GM12878 (cell line): ENCODE measurements around the gene AQP5. TPM values are rescaled to one million over a fixed set of nuclear protein-coding genes. Genes with fewer than 3 reads are reported as not detected.

Experiments used
- ATAC-seq: fragments of 200-7000 bp; cut with Tn5 transposase; 3 replicates; pipeline ENCODE4 v1.9.1; 2020; ENCODE audit warnings: mild to moderate bottlenecking, moderate library complexity
- BruUV-seq: library from RNA; stranded (reverse); fragments of 400-500 nt; replicated peaks from 2 replicates; lab custom pipeline; 2021; lab: Mats Ljungman, UMichigan
- CTCF ChIA-PET: fragments of 300-600 bp; sonication (Branson Sonifier 250); formaldehyde crosslinking; extraction: SDS; loops from one replicate; lab custom pipeline; 2021; ENCODE audit warnings: inconsistent platforms; lab: Yijun Ruan, JAX
- POLR2A ChIA-PET: fragments of 350-600 bp; formaldehyde crosslinking; extraction: SDS; loops from one replicate; lab custom pipeline; 2021; ENCODE audit warnings: inconsistent platforms; lab: Charles Lee
- RAD21 ChIA-PET: fragments of 300-600 bp; sonication (Branson Sonifier 250); formaldehyde crosslinking; loops from one replicate; lab custom pipeline; 2023; ENCODE audit warnings: antibody characterized with exemption; ENCODE audit not compliant: unreplicated experiment; lab: Charles Lee
- SMC1A ChIA-PET: fragments of 300-600 bp; sonication (Branson Sonifier 250); formaldehyde crosslinking; loops from one replicate; lab custom pipeline; 2023; ENCODE audit not compliant: unreplicated experiment, uncharacterized antibody; lab: Charles Lee
- DNase-seq: peaks from one replicate; pipeline ENCODE4 v3.0.0-alpha.2; 2011; ENCODE audit warnings: low read depth, low spot score
- FAIRE-seq: peaks from 3 replicates; lab custom pipeline; 2011; peaks lifted over from hg19 to GRCh38; lab: Jason Lieb, UNC
- H2AFZ ChIP-seq: 2 replicates; pipeline ENCODE4 v1.6.0; 2011; ENCODE audit warnings: low read depth, low read length, control low read depth; ENCODE audit not compliant: control insufficient read depth
- H3K27ac ChIP-seq: 2 replicates; pipeline ENCODE4 v1.5.1; 2011; ENCODE audit warnings: control low read depth; ENCODE audit not compliant: control insufficient read depth, insufficient read depth
- H3K27me3 ChIP-seq, 2 experiments: replicated peaks in 1 of 2; 2 replicates each; pipeline versions ENCODE4 v1.6.0 to v1.6.1; 2011; ENCODE audit warnings: low read length in 1 of 2; ENCODE audit not compliant: control insufficient read depth in 2 of 2, insufficient read depth in 2 of 2
- H3K36me3 ChIP-seq, 2 experiments: 2 replicates each; pipeline ENCODE4 v1.5.1; 2011; ENCODE audit warnings: low read length in 1 of 2; ENCODE audit not compliant: control insufficient read depth in 2 of 2, insufficient read depth in 2 of 2
- H3K4me1 ChIP-seq: 2 replicates; pipeline ENCODE4 v1.6.1; 2011; ENCODE audit warnings: mild to moderate bottlenecking, low read length, moderate library complexity, mixed read lengths; ENCODE audit not compliant: control insufficient read depth, insufficient read depth
- H3K4me2 ChIP-seq: 2 replicates; pipeline ENCODE4 v1.6.0; 2011; ENCODE audit warnings: control low read depth; ENCODE audit not compliant: control insufficient read depth, insufficient read depth
- H3K4me3 ChIP-seq: fragments of 200-600 bp; sonication (generic); 2 replicates; pipeline ENCODE4 v1.5.1; 2016
- H3K79me2 ChIP-seq: 2 replicates; pipeline ENCODE4 v1.6.0; 2011; ENCODE audit warnings: low read length; ENCODE audit not compliant: control insufficient read depth, insufficient read depth
- H3K9ac ChIP-seq: 2 replicates; pipeline ENCODE4 v1.8.0; 2011; ENCODE audit warnings: low read length, control low read depth, mixed read lengths; ENCODE audit not compliant: control insufficient read depth, insufficient read depth
- H3K9me3 ChIP-seq: replicated peaks from 3 replicates; pipeline ENCODE4 v1.5.1; 2011; ENCODE audit warnings: mild to moderate bottlenecking, low read length; ENCODE audit not compliant: control insufficient read depth, insufficient read depth
- H4K20me1 ChIP-seq: 2 replicates; pipeline ENCODE4 v1.6.0; 2011; ENCODE audit not compliant: control insufficient read depth, insufficient read depth
- BRCA1 ChIP-seq: IDR thresholded peaks from 2 replicates; pipeline ENCODE4 v1.6.1; 2011; ENCODE audit warnings: low read depth, low read length, improper control_type of control experiment
- ETV6 ChIP-seq, 2 experiments: fragments of 450-650 bp in 1 of 2; IDR thresholded peaks in 1 of 2; conservative IDR thresholded peaks in 1 of 2; 2 replicates each; pipeline ENCODE4 v1.6.1; 2014; ENCODE audit warnings: antibody characterized with exemption in 1 of 2, borderline replicate concordance in 1 of 2, low read depth in 1 of 2, mild to moderate bottlenecking in 1 of 2, moderate library complexity in 1 of 2
- JUNB ChIP-seq: IDR thresholded peaks from 2 replicates; pipeline ENCODE4 v1.6.1; 2016; ENCODE audit warnings: antibody characterized with exemption, mild to moderate bottlenecking
- JUND ChIP-seq: IDR thresholded peaks from 2 replicates; pipeline ENCODE4 v1.6.1; 2012; ENCODE audit warnings: low read depth, mild to moderate bottlenecking, low read length, improper control_type of control experiment, moderate library complexity
- LARP7 ChIP-seq: fragments of 450-650 bp; IDR thresholded peaks from 2 replicates; pipeline ENCODE4 v1.6.1; 2017; ENCODE audit warnings: mild to moderate bottlenecking
- RBBP5 ChIP-seq: fragments of 200-600 bp; sonication (generic); conservative IDR thresholded peaks from 2 replicates; pipeline ENCODE4 v1.6.1; 2016
- YBX1 ChIP-seq: fragments of 450-650 bp; IDR thresholded peaks from 2 replicates; pipeline ENCODE4 v1.6.1; 2016; ENCODE audit warnings: antibody characterized with exemption
- ZNF24 ChIP-seq: fragments of 450-650 bp; IDR thresholded peaks from 2 replicates; pipeline ENCODE4 v1.6.1; 2017; ENCODE audit warnings: antibody characterized with exemption, mild to moderate bottlenecking
- WGBS: methylation state at CpG from one replicate; pipeline ENCODE4 v1.1.6; 2016; ENCODE audit warnings: low lambda C conversion rate; ENCODE audit not compliant: insufficient replicate concordance, insufficient coverage; ENCODE audit errors: missing lambda C conversion rate; 5-methylcytosine and 5-hydroxymethylcytosine counted together
- in situ Hi-C: fragments of 300-500 bp; cut with MboI; formaldehyde crosslinking; loops from 9 replicates; pipeline ENCODE4 v1.14.3; 2018; ENCODE audit warnings: mixed read lengths
- intact Hi-C: fragments of 100-400 bp; cut with micrococcal nuclease; formaldehyde crosslinking; loops from one replicate; pipeline ENCODE4 v1.14.2; 2022; ENCODE audit not compliant: unreplicated experiment
- polyA plus RNA-seq, 11 experiments: library from polyadenylated mRNA; depleted of rRNA in 4 of 11; unstranded in 6 of 11; stranded (reverse) in 5 of 11; fragments of >200 nt; fragmentation: Nextera tagmentation in 4 of 11; fragmentation: Illumina TruSeq in 1 of 11; extraction: Ambion mirVana in 4 of 11; extraction: Trizol in 1 of 11; gene quantifications; 1 replicate in 1 of 11; 2 replicates in 10 of 11; pipeline versions ENCODE4 v1.2.1 to v1.2.3, GENCODE V29; 2011 to 2016; ENCODE audit warnings: inconsistent platforms in 2 of 11, missing spikeins in 2 of 11, low read depth in 1 of 11
- total RNA-seq, 4 experiments: library from RNA; depleted of rRNA in 3 of 4; stranded (reverse); fragments of >200 nt in 3 of 4; fragmentation: Illumina TruSeq in 1 of 4; extraction: Trizol in 1 of 4; gene quantifications; 2 replicates each; pipeline versions ENCODE4 v1.2.1 to v1.2.3, GENCODE V29; 2013 to 2021
- TF ChIP-seq, protein P1 (sequence below): IDR thresholded peaks from 2 replicates; pipeline ENCODE4 v1.6.1; 2011; ENCODE audit warnings: low read depth, mild to moderate bottlenecking, low read length, moderate library complexity, borderline replicate concordance; ENCODE audit errors: extremely low read depth
- TF ChIP-seq, protein P2 (sequence below): fragments of 450-650 bp; IDR thresholded peaks from 2 replicates; pipeline ENCODE4 v1.6.1; 2018; ENCODE audit warnings: borderline replicate concordance, mild to moderate bottlenecking; ENCODE audit not compliant: partially characterized antibody

Gene AQP5
- total and polyA plus RNA-seq, 10 of the 15 experiments (the other 5 are each of a cell fraction or from before 2014, with no cell fraction given): not detected

DNA sequence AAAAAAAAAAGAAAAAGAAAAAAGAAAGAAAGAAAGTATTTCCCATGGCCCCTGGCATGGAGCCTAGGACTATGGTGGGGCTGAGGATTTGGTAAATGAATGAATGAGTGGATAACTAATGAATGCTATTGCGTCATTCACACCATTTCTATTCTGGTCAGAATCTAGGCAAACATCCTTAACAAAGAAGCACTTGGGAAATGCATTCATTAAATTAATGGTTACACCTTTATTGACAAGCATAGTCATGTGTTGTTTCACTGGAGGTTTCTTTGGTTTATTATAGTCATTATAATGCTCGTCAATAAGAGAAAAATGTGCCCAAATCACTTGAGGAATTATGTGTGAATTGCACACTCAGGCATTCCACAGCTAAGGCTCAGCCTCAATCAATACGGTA lies 24.7 kb upstream of the AQP5 start (continued):
- TF ChIP-seq ZNF24: no peak
- no peak for TF ChIP-seq RBBP5

DNA sequence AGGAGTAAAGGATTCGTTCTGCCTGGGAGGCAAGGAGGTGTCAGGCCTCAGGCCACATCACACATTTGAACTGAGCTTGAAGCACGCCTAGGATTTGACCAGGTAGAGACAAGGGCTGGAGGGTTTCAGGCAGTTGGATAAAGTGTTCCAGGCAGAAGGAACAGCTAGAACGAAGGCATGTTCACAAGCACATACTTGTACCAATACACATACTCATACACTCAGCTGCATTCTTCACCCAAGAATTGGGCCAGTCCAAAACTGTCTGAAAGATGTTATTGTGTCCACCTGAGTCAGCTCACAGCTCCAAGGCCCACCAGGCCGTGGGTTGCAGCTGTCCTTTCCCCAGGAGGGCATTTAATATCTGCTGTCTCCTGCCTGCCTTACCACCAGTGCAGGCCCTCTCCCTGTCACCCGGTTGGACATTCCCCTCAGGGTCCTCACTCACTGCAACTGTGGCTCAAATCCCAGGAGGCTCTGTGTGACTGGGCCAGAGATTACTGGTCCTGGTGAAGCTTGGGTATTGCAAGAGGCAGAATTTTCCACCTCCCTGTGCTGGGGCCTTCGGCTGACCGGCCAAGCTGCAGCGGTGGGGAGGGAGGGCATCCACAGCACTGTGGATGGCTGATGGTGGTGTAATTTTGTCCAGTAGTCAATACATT lies 23.9 kb upstream of the AQP5 start:
- Histone ChIP-seq H3K27ac (no peak overlapping the region), H4K20me1 (no peaks in the 10 kb centered on the region), H3K9me3 (no peaks in the 10 kb centered on the region), H3K4me2 (no peak overlapping the region), H3K27me3 (no peaks in the 10 kb centered on the region), H3K4me1 (no peaks in the 10 kb centered on the region), H3K79me2 (no peaks in the 10 kb centered on the region), H2AFZ (no peak overlapping the region), H3K9ac (no peak overlapping the region), H3K4me3 (no peak overlapping the region), H3K36me3 (no peaks in the 10 kb centered on the region)
- no TSS peak for BruUV-seq
- in situ Hi-C loops: no loop called here
- ChIA-PET RAD21 (no interaction called here), CTCF (interaction anchor here (2.7 kb wide), 1 partner anchor 8 kb away, joined by 11 read pairs; no protein-coding TSS in a partner anchor), SMC1A (interaction anchor here (0.9 to 1.4 kb wide), 3 partner anchors 10 to 29 kb away, joined by 3 read pairs; no protein-coding TSS in a partner anchor), POLR2A (no interaction called here)
- no peak for DNase-seq
- intact Hi-C loops: no loop called here
- WGBS: 46% methylated on average over 8 of the region's 8 CpGs
- ATAC-seq: no peak
- no peak for FAIRE-seq
- TF ChIP-seq JUNB (no peak), LARP7 (no peak), ETV6 (conservative IDR thresholded peaks at IDR 0.05 in 1 of 2, IDR thresholded peaks at IDR 0.05 in 1 of 2; ENCODE audit: borderline replicate concordance in 1 of 2, low read depth in 1 of 2) (no peak), JUND (no peak), BRCA1 (no peak), YBX1 (no peak)
- TF ChIP-seq, protein P1, sequence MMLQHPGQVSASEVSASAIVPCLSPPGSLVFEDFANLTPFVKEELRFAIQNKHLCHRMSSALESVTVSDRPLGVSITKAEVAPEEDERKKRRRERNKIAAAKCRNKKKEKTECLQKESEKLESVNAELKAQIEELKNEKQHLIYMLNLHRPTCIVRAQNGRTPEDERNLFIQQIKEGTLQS: no peak
- TF ChIP-seq, protein P2, sequence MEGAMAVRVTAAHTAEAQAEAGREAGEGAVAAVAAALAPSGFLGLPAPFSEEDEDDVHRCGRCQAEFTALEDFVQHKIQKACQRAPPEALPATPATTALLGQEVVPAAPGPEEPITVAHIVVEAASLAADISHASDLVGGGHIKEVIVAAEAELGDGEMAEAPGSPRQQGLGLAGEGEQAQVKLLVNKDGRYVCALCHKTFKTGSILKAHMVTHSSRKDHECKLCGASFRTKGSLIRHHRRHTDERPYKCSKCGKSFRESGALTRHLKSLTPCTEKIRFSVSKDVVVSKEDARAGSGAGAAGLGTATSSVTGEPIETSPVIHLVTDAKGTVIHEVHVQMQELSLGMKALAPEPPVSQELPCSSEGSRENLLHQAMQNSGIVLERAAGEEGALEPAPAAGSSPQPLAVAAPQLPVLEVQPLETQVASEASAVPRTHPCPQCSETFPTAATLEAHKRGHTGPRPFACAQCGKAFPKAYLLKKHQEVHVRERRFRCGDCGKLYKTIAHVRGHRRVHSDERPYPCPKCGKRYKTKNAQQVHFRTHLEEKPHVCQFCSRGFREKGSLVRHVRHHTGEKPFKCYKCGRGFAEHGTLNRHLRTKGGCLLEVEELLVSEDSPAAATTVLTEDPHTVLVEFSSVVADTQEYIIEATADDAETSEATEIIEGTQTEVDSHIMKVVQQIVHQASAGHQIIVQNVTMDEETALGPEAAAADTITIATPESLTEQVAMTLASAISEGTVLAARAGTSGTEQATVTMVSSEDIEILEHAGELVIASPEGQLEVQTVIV: no peak
